Inflammatory macrophage (primary cell): ENCODE results near the gene CDK18.
A peak's percentile ranks its signal among the peaks of the same experiment; 100 is the strongest.
"Not testable (repeated sequence)": the region's sequence is repeated elsewhere in the genome, so short reads cannot be mapped to it uniquely, and the experiment has no call there.

Experiments used
- DNase-seq, 2 donors: peaks; one replicate each; pipeline ENCODE4 v3.0.0-alpha.2; 2020 to 2022
- total RNA-seq, 18 experiments: gene quantifications; one replicate each; lab custom pipeline; 2026; ENCODE audit warnings: mixed read lengths in 6 of 18, inconsistent platforms in 2 of 18; lab: John Stamatoyannopoulos, UW

CDK18 gene
- 2.9 to 22.3 (median 8.4) reads per million in 18 experiments for total RNA-seq

GRCh38 chr1:205504311-205505075 is at the start of gene CDK18:
CDK18 (plus strand) TSS chr1:205504669; CDS start chr1:205523168, 18,499 bp downstream.
- DNase-seq = peak; percentile 75 to 89

- DNase-seq = no peak
Observed at GRCh38 chr1:205454903-205455335, 49.5 kb upstream of the CDK18 start.

GRCh38 chr1:205455581-205456382 is 48.7 kb upstream of the CDK18 start, which contains the start of gene BLACAT1:
BLACAT1 (minus strand) TSS chr1:205456045.
- DNase-seq = no peak

DNA sequence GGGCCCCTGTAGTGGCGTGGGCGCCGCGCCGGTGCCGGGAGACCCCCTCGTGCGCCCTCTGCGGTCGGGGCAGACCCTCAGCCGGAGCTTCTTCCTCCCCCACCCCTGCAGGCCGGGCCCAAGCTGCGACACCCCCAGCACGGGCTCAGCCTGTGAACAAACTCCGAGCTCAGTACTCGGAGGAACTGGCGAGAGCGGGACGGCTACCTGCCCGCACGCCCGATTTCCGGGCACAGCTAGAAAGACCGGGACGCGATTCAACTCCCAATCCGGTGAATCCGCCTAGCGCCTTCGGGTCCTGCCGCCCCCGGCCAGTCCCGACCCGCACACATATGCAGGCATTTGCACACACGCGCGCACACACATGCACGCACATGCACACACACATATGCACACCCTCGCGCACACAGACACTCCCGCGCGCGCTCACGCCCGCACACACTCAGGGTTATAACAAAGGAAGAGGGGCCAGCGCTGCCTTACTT is 48.0 kb upstream of the CDK18 start:
- DNase-seq = no peak

- DNase-seq = no peak
Observed at GRCh38 chr1:205456868-205457745, 47.4 kb upstream of the CDK18 start.

- peak in 1 of 2 donors; percentile 44 for DNase-seq
Observed at GRCh38 chr1:205458777-205459566, 45.5 kb upstream of the CDK18 start.

- no peak for DNase-seq
Observed at GRCh38 chr1:205465392-205465791, 39.1 kb upstream of the CDK18 start.

DNA sequence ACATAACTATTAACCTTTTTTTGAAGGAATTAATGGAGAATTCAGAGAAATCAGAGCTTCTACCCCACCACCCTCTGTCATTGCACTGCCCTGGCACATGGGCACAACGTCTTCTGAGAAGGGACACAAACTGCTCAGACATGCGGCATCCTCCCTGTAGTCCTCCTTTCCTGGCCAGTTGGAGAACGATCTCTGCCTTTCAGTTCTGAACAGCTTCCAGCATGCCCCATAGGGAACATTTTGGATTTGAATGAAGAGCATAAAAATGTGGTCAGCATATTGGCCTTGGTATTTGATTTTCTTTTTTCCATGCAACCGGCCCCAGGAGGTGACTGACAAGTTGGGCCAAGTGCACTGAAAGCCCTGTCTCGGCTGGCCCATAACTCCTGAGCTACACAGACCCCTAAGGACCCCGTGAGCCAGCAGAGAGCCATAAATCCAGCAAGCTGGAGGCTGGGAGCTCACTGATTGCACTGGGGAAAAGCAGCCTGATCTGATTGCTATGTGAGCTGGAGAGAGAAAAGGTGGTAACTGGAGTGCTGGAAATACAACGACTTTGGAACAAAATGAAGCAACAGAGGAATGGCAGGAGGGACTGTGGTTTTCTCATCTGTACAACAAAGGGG is 37.8 kb upstream of the CDK18 start:
- DNase-seq = no peak

- no peak for DNase-seq
Observed at GRCh38 chr1:205470131-205470530, 34.3 kb upstream of the CDK18 start.

- DNase-seq = no peak
Observed at GRCh38 chr1:205472737-205473441, 31.6 kb upstream of the CDK18 start.

GRCh38 chr1:205473475-205473874 is 31.0 kb upstream of the CDK18 start:
- DNase-seq = no peak

GRCh38 chr1:205473966-205474365 is 30.5 kb upstream of the CDK18 start:
- DNase-seq = no peak

- DNase-seq = no peak
Observed at GRCh38 chr1:205474571-205474970, 29.9 kb upstream of the CDK18 start.

DNA sequence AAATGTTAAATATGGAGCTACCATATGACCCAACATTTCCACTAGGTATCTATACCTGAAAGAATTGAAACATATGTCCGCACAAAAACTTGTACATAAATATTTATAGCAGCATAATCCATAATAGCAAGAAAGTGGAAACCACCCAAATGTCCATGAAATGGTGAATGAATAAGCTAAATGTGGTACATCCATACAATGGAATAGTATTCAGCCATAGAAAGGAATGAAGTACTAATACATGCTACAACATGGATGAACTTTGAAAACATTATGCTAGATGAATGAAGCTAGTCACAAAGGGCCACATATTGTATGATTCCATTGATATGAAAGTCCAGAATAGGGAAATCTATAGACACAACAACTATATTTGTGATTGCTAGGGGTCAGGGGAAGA is 28.6 kb upstream of the CDK18 start:
- DNase-seq = no peak

DNA sequence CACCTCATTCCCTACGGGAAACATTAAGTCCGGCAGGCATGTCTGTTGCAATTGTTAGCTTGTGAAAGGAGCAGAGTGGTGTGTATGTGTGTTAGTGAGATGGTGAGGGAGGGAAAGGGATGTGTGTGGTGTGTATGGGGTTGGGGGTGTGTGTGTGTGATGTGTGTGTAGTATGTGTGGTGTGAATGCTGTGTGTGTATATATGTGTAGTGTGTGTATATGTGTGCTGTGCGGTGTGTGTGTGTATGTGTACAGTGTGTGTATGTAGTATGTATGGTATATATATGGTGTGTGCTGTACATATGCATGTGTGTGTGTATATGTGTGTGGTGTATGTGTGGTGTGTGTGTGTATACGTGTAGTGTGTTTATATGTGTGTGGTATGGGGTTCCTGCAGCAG is 27.8 kb upstream of the CDK18 start:
- DNase-seq = no peak

DNA sequence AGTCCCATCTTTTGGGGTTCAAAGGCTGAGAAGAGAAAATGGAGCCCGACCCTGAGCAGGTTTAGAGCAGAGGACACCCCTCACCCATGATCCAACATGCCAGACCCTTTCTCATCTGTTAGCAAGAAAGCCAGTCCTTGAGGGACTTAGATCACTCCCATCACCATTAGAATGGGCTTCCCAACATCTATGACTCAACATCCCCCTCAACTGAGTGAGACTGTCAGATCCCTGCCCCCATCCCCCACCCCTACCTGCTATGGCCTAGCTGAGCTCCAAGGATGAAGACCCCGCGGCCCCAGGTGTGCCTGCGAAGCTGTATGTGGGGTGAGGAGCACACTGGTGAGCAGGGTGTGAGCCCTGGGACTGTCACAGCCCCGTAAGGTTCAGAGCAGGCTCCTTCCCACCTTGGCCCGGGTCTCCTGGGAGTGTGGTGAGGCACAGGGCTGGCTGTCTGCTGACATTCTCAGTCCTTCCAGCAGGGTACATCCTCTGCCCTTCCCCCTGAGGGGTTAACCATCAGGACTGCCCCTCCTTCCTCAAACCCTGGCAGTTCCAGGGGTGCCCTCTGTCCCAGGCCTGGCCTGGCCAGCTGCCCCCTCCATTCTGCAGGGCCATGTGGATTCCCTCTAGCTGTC is 27.2 kb upstream of the CDK18 start:
- no peak for DNase-seq

DNA sequence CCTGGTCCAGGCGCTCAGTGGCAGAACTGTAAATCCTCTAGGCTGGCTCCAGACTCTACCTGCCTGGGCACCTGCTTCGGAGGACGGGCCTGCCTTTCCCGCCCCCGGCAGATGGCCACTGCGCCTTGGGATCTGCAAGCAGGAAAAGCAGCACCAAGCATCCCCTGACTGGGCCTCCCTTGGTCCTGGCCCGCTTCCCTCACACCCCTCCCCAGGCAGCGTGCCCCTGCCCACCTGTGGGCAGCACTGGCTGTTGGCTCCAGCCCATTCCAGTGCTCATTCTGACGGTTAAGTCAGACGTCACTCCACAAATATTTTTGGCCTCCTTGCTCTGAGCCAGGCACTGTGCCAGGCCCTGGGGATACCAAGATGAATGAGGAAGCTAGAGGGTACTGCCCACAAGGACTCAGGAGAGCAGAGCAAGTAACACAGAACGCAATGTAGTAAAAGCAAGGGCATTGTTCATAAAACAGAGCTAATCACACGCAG is 26.7 kb upstream of the CDK18 start:
- no peak for DNase-seq

- not testable (repeated sequence) for DNase-seq
Observed at GRCh38 chr1:205478985-205479384, 25.5 kb upstream of the CDK18 start.

- DNase-seq = no peak
Observed at GRCh38 chr1:205480349-205480985, 24.0 kb upstream of the CDK18 start.
